HG02610 (cell line): ENCODE measurements around the gene KLF15.

ENCODE experiments used
- ATAC-seq: cut with Tn5 transposase; IDR thresholded peaks from one replicate; pipeline ENCODE4 v1.9.1; 2021; ENCODE audit warnings: mild to moderate bottlenecking, moderate library complexity; ENCODE audit not compliant: unreplicated experiment

KLF15 gene

DNA sequence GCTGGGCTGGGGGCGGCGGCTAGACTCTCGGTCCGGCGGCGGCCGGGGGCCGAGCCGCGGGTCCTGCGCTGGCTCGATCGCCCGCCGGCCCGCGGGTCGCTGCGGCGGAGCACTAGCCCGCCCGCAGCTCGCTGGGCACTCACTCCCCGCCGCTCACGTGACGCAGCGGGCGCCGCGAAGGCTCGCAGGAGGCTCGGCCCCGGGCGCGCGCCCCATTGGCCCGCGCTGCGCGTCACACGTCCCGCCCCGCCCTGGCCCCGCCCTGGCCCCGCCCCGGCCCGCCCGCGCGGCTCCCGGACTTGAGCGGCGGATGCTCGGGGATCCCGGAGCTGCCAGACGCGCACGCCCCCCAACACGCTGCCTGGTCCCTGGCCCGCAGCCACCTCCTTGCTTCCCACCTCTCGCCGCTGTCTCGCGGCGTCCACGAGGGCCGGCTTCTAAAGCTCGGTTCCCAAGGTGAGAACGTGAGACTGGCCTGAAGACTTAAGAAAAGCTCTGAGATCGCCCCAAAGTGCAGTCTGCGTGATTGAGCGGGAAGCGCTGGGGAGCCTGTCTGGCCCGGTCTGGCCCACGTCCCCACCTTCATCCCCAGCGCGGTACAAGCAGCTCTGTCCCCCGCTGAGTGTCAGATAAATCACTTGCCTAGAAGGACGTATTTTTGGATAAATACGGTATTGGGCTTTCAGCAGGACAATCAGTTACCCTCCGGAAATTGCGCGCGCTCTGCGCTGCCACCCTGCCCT lies at the start of gene KLF15:
Gene KLF15, minus strand, starts transcription at position 114 of the 743 bp plus-strand sequence. CDS start 4,486 bp downstream, outside the sequence.
- peak; percentile 92 for ATAC-seq

DNA sequence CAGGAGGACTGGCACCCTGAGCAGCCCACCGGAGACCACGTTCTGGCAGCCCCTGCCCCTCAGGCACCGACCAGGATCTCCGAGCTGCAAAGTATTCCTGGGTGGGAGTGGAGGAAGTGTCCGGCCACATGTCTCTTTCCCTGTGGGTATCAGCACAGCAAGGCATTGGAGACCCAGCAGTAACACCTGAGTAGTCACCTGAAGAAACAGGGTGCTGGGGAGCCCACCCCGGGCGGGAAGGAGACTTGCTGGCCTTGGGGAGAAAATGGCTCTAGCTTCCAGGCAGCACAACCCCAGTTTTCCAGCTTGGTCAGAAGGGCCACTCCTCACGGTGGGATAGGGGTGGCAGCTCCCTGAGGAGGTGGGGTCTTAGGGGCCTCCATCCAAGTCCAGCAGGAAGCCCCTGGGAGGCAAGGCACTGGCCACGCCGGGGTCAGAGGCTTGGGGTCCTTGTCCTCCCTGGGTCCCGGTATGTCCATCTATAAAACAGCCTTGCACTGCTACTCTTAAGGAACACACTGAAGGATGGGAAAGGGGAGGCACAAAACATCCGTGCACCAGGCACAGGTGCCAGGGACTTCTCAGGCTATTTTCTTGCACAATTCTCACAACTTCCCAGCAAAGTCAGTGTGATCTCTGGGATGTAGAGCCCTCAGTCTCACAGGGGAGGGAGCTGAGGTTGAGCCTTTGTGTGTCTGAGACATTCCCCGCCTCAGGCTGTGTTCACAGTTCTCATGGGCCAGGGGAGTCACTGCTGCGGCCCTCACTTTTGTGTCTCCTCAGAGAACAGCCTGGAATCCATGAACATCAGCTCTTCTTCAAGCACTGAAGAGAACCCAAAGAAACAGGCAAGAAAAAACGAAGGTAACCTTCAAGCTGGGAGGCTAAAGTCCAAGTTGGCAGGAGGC lies 49.4 kb upstream of the KLF15 start:
- no peak for ATAC-seq

GRCh38 chr3:126402666-126403302 lies 45.6 kb upstream of the KLF15 start:
- no peak for ATAC-seq

DNA sequence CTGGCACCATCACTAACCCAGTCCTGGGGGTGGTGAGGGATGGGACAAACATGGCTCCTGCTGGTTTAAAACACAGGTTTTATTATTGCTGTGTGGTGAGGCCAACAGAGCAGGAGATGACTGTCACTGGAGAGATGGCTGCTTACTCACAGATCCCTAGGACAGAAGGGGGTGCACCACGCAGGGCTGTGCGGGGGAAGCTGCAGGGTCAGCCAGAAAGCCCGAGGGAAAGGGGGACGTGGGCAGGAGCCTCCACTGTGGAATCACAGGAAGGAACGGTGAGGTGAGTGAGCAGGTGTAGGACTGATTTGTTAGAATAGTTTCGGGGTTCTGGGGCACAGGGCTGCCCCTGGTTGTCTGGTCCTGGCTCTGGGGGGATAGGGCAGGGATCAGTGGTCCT lies 45.0 kb upstream of the KLF15 start:
- ATAC-seq: no peak

DNA sequence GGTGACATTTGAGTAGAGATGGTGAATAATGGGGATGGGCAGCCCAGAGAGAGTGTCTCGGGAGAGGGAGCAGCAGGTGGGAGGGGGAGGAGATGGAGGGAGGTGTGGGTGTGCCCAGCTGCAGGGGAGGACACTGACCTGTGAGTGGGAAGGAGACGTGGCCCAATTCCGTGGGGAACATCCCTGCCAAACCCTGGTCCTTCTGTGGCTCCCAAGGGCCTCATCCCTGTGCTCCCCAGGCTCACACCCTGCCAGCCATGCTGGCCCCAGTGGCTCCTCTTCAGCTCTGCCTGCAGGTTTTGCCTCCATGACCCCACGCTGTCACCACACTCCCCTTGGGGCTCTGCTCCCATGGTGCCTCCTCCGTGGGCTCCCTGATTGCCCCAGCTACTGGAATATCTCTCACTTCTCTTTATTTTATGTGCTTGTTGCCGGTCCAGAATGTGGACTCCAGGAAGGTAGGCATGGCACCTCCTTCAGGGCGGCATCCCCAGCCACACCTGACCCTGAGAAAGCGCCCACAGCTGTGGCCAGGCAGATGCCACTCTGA lies 44.5 kb upstream of the KLF15 start:
- no peak for ATAC-seq

GRCh38 chr3:126399756-126400155 lies 42.5 kb upstream of the KLF15 start:
- ATAC-seq: no peak

- peak; percentile 74 for ATAC-seq
Measured at GRCh38 chr3:126399351-126399735, 42.1 kb upstream of the KLF15 start.

GRCh38 chr3:126398423-126399350 lies 41.5 kb upstream of the KLF15 start:
- ATAC-seq: no peak

DNA sequence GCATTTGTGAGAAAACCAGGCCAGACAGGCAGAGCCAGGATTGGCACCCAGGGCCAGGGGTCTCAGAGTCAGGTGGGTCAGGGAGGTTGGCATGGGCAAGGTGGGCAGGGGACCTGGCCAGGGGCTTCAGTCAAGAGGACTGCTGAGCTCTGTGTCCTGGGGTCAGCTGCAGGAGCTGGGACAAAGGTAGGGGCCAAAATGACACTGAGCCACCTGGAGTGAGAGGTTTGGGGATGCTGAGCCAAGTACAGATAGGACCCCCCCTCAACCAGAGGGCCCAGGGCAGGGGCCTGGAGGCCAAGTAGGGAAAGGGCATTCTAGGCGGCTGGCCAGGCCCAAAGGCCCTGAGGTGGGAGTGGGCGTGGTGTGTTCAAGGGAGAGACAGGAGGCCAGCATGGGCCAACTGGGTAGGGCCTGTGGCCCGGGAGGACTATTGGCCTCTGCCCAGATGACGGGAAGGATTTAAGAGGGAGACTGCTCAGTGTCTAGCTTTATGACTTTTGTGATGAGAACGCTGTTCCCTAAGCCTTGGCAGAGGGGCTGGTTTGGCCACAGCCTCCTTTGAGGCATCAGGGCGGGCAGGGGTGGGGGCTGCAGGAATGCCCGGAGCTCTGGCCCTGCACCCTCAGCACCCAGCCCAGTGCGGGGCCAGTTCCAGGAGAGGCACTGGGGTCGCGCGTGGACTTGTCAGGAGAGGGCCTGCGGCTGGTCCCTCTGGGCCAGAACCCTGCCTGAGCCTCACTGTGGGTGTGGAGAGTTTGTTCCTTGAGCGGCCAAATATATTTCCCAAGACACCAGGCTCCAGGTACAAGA lies 40.6 kb upstream of the KLF15 start:
- ATAC-seq: no peak

DNA sequence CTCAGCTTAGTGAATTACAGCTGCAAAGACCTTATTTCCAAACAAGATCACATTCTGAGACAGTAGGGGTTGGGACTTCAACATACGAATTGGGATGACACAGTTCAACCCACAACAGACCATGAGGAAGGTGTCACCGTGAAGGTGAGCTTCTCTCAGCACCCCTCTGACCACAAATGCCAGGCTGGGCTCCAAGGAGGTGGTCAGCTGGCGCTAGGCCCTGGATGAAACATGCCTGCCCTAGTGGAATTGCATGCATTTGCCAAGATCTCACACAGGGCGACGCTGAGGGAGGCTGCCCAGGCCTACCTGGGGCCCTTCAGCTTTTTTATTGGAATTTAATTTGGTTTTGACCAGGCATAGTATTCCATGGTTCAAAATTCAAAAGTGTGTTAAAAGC lies 39.3 kb upstream of the KLF15 start:
- ATAC-seq: no peak

- ATAC-seq: no peak
Measured at GRCh38 chr3:126395846-126396513, 38.8 kb upstream of the KLF15 start.

- no peak for ATAC-seq
Measured at GRCh38 chr3:126394977-126395321, 37.7 kb upstream of the KLF15 start.

- no peak for ATAC-seq
Measured at GRCh38 chr3:126394179-126394976, 37.2 kb upstream of the KLF15 start, which contains the start of gene CFAP100. Gene CFAP100 (plus strand): TSS chr3:126394909. CDS start chr3:126396001, 1,092 bp downstream.

DNA sequence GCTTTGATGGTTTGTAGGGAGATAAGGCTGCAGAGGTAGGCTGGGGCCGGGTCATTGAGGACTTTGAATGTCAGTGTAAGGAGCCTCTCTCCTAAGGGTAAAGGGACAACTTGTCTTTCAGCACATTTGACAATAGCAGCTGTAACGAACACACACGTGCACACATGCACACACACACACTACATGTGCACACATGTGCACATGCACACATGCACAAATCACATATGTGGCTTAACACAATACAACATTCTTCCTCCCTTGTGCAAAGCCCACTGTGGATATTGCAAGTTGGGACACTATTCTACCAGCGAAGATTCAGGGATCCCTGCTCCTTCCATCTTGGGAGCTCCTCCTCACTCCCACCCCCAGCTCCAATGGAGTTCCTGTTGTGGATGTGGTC lies 36.4 kb upstream of the KLF15 start:
- no peak for ATAC-seq

- no peak for ATAC-seq
Measured at GRCh38 chr3:126392246-126392645, 35.0 kb upstream of the KLF15 start.

GRCh38 chr3:126391631-126392030 lies 34.4 kb upstream of the KLF15 start:
- no peak for ATAC-seq

- no peak for ATAC-seq
Measured at GRCh38 chr3:126390751-126391150, 33.5 kb upstream of the KLF15 start.

DNA sequence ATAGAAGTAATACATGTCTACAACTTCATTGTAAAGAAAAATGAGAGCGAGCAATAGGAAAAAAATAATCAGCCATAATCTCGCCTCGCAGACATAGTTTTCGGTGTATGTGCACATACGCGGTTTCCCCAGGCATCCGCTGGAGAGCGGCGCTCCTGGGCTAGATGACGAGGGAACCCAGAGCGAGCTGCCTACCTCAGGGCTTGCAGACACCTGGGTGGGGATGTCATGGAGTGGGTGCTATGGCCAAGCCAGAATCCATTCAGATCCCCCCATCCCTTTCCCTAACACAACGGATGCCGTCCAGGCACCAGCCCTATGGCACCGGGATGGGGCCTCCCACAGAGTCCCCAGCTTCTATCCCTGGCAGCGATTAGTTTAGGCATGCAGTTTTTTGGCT lies 33.0 kb upstream of the KLF15 start:
- ATAC-seq: no peak
